ENCODE measurements around the gene NHSL2.
"Not testable (repeated sequence)": the region's sequence is repeated elsewhere in the genome, so short reads cannot be mapped to it uniquely, and the experiment has no call there.

NHSL2 gene

DNA sequence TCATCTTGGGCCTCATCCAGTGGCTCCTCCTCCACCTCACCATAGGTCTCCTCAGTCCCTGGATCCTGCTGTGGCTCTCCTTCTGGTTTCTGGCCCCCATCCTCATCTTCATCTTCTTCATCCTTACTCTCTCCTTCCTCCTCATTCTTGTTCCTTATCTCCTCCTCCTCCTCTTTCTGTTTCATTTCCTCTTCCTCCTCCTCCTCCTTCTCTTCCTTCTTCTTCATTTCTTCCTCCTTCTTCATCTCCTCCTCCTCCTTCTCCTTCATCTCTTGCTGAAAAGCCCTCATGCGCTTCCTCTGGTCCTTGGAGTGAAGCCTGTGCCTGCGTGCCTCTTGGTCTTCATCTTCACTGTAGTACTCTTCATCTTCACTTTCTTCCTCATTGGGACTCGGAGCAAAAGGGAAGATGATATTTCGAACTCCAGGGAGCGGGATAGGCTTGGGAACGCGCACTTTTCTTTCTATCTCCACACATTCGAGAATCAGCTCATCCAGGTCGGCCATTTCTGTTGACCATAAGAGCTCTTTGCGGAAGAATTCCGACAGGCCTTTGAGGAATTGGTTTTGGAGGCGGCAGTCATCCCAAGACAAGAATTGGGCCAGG is 219.6 kb downstream of the NHSL2 start:
- no peak for DNase-seq (ENCODE audit: low spot score)

DNA sequence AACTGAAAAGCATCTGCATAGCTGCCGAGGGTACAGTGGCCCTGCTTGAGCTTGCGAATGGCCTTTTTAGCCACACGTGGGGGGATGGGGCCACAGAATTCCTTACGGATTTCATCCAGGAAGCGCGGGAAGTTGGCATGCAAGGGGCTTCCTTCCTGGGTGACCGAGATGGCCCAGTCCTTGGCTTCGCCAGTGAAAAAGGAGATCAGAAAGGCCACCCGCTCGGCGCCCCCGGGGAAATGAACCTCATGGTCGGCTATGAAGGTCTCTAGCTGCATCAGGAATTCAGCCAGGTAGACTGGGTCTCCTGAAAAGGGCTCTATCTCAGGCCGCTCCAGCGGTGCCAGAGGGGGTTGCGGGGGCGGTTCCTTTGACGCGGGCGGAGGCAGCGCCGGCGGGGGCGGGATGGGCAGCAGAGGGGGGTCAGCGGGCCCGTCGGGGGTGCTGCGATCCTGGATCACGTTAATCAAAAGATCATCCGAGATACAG is 220.2 kb downstream of the NHSL2 start:
- peak; percentile 9 for DNase-seq (ENCODE audit: low spot score)

DNA sequence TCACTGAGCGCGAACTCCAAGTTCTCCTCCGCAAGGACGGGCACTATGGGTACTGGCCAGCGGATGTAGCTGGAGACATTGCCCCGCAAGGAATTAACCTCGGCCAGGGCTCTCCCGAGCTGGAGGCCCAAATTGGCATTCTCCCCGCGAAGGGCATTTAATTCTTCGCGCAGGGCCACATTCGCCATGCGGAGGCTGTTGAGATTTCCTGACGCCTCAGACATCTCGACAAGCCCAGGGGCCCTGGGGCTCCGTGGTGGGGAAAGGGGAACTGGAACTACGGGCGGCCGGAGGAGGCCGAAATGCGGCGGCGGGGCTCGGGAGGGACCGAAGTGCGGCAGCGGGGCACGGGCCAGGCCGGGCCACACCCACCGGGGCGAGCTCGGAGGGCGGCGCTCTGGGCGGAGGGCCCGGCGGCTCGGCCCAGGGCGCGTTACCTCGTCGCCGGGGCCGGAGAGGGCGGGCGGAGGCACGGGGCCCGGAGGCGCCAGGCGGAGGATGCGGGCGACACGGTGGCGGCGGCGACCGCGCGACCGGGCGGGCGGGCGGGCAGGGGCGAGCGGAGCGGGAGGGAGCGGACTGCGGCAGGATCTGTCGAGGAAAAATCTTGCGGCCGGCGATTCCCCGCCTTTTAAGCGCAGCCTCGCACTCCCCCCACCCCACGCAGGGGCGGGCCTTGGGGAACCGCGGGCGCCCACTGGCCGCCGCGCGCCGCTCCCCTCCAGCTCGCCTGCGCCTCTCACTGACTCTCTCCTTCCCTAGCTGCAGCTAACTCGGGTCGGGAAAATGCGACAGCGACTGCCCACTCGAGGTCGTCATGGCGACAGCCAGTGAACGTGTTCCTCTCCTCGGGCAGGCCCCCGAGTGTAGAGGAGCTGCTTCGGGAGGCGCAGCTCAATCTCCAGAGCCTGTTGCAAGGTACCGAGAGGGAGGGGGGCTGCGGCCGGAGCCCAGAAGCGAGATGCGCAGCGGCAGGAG is 221.0 kb downstream of the NHSL2 start, which contains the start of gene RTL5:
Gene RTL5, minus strand, starts transcription at position 599 of the 978 bp plus-strand sequence.
- peak; percentile 91 for DNase-seq (ENCODE audit: low spot score)

DNA sequence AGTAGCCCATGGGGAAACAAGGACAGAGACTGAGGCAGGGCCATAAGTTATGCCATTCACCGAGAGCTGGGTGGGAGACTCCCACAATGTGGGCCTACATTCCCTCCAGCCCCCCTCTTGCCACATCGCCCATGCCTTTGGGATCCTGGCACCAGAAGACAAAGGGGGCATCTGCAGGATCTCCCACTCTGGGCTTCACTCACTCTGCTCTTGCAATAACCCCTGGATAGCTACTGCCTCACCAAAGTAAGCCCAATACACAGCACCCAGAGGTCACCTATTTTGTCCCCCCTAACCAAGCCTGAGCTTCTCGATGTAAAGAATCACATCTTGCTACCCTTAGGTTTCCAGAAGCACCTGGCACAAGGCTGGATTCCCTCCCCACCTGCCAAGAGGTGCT is 221.8 kb downstream of the NHSL2 start:
- DNase-seq (ENCODE audit: low spot score) = no peak

DNA sequence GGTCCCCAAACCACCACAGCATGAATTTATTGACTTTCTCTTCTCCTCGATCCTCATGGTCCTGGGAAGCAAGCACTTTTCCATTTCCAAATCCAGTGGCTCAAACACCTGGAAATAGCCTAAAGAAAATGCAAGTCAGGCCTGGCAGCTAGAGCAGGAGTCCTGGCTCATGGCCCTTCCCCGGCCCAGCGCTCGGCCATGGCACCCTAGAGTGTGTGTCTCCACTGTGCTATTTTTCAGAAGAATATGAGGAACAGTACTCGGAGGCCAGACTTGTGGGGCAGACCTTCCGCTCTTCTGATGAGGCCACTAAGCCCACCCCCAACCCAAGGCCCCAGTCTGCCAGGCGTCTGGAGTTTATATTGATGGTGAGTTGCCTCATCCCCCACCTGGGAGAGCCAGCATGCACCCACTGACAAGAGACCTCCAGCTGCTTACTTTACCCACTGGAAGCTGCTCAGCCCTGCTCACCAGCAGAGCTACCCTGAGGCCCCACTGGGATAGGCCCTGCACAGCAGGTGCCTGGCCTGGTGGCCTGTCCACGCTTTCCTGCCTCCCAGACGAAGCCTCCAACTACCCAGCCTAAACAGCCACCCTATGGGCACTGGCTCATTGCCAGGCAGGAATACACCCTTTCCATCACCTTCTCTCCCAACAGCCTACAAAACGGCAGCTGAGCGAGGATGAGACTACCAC is 223.4 kb downstream of the NHSL2 start:
- no peak for DNase-seq (ENCODE audit: low spot score)

DNA sequence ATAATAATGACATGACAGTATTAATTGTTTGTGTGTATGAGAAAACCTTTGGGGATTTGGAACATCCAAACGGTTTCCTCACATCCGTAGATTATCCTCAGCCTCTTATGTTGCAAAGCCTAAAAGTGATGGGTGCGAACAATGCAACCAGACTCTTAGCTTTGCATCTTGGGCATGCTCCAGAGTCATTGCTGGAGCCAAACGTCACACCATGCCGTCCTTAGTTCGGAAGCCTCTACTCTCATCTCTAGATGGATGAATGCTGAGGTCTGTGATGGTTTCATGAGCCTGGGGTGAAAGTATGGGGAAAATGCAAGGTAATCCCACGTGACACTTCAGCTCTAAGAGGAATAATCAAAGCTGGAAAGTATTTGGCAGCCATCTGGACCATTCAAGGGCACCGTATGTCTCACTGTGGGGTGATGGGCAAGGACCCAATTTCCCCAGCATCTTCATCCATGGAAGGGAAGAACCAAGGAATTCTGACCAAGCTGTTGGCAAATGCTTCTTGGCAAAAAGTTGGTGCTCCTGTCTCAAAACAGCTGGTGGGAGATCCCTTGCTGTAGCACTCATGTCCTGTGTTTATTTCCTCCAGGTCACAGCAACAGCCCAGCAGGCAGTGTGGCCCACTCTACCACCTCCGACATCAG is 227.3 kb downstream of the NHSL2 start:
- no peak for DNase-seq (ENCODE audit: low spot score)

DNA sequence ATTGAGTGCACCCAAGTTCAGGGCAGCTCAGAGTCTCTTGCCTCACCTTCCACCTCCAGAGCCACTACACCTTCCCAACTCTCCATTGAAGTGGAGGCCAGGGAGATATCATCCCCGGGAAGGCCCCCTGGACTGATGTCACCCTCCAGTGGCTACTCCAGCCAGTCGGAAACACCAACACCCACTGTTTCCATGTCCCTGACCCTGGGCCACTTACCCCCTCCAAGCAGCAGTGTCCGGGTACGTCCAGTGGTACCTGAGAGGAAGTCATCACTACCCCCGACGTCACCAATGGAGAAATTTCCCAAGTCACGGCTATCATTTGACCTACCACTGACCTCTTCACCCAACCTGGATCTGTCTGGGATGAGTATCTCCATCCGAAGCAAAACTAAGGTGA is 228.9 kb downstream of the NHSL2 start:
- no peak for DNase-seq (ENCODE audit: low spot score)

DNA sequence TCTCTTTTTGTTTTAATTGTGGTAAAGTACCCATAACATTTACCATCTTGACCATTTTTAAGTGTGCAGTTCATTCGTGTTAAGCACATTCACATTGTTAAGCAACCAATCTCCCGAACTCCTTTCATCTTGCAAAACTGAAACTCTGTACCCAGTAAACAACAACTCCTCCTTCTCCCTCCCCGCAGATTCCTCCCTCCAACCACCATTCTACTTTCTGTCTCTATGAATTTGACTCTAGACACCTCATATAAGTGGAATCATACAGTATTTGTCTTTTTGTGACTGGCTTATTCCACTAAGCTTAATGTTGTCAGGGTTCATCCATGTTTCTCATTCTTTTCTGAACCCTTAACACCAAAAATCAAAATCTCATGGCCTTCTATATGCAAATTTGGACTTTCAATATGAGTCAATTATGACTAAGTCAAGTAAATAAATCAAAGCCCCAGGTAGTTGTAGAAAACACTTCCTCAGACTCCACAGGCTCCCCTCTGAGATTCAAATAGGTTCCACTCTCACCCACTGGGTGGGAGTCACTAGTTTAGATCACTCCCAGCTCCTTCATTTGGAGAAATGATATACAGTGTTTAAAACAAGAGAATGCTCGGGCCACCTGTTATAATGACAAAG is 230.8 kb downstream of the NHSL2 start:
- DNase-seq (ENCODE audit: low spot score) = no peak

DNA sequence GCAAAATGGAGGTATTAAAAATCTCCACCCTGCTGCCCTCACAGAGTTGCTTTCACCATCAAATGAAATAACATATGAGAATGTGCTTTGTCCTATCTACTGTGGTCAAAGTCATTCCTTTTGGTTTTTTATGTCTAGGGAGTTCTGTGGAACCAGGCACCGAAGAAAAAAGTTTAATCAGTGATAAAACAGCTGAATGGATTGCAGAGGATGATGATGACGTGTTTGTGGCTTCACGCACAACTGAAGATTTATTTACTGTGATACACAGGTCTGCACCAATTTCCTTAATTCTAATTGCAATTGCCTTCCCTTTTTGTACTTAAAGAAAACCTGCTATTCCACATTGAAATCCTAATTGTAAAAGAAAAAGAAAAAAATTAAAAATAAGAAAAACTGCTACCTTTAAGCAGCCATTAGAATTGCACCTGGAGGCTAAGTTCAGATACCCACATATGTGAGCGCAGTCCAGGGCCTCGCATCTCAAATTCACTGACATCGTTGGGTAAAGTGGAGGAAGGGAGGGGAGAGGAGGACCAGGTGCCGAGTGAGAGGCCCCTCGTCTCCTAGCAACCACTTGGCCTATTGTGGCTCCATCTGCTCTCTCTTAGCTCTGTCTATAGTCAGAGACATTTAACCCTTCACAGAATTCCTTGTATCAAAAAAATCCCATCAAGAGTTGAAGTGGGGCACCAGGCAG is 231.6 kb downstream of the NHSL2 start:
- DNase-seq (ENCODE audit: low spot score) = no peak

DNA sequence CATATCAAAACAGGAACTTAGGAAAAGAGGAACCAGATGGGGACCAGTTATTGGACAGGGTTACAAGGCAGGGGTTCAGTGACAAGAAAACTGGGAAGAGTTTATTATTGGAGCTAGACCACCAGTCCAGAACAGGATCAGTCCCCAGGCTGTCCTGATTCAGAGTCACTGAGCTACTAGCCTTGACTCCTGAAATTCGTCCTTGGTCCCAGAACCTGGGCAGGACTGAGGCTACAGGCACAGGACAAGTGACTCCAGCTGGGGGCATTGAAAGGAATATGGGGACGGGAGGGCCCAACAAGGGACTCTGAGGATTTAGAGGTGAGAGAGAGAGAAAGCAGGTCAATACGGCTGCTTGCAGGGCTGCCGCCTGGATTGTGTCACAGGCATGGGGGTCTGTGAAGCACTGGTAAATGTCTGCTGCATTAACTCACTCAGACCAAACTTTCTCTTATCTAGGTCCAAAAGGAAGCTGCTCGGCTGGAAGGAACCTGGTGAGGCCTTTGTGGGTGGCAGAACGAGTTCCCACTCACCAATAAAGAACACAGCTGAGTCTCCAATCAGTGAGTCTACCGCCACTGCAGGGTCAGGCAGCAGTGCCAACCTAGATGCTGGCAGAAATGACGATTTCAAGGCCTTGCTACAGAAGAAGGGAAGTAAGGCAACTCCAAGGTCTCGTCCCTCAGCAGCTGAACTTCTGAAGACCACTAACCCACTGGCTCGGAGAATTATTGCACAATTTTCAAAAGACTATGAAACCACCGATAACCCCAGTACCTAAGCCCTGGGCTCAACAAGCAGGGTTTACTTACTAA is 232.4 kb downstream of the NHSL2 start:
- no peak for DNase-seq (ENCODE audit: low spot score)

DNA sequence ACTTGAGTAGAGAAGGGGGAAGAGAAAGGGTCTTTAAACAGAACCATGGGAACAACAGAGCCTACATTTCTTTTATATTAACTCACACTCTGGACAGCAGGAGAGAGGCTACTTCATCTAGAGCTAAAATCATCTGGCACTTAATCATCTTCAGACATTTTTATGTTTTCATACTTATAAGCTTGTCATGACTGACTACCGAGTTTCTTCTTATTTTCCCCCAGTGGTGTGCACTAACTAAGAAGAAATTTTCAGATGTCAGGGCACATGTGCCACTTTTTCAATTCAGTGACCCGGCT is 232.9 kb downstream of the NHSL2 start:
- DNase-seq (ENCODE audit: low spot score) = no peak

DNA sequence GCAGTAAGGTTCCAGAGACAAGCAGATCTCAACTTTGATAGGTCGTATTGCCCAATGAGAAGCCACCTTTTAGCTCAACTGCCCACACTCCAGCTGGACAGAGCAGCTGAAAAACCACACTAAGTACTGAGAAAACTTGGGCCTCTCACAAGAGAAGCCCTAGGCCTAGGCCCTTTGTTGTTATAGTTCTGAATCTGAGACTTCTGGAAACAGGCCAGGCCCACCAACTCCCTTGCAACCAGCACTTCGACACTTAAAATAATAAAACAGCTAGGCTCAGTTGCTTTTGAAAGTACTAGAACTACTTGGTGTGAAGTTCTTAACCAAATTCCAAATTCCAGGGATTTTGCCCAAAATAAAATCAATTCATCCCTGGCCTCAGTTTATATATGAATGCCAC is 234.5 kb downstream of the NHSL2 start:
- DNase-seq (ENCODE audit: low spot score) = no peak

DNA sequence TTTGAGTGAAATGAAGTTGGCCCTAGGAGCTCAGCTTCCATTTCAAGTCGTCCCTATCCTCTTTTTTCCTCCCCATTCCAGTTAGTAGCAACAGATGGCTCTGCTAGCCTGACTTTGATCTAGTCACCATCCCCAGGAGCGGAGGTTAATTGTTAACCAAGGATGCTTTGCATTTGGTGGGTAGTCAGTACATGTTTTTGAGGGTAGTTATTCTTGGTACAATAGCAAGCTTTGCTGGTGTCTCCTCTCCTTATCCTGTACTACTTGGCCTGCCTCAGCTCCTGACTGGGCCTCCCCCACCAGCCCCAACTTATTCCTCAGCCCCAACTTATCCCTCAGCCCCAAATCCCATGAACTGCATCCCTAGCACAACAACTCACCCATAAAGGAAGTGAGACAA is 235.9 kb downstream of the NHSL2 start:
- DNase-seq (ENCODE audit: low spot score) = no peak

DNA sequence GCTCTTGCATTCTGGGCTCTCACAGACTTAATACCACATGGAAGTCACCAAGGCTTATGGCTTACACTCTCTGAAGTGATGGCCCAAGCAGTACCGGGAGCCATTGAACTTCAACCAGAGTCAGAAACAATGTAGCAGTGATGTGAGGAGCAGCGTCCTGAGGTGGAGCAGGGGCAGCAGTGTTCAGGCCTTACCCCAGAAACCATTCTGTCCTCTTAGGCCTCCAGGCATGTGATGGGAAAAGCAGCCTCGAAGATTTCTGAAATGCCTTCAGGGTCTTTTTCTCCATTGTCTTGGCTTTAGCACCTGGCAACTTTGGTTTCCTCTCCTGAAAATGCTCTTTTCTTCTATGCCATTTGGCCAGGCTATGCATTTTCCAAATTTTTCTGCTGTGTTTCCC is 248.1 kb downstream of the NHSL2 start:
- DNase-seq (ENCODE audit: low spot score) = no peak

DNA sequence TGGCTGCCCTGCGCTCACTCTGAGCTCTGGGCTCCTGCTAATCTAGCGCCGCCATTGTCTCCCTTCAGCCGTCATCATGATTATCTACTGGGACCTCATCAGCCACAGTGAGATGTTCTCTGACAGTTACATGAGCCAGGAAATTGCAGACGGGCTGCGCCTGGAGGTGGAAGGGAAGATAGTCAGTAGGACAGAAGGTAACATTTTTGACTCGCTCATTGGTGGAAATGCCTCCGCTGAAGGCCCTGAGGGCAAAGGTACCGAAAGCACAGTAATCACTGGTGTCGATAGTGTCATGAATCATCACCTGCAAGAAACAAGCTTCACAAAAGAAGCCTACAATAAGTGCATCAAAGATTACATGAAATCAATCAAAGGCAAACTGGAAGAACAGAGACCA is 249.1 kb downstream of the NHSL2 start:
- no peak for DNase-seq (ENCODE audit: low spot score)

DNA sequence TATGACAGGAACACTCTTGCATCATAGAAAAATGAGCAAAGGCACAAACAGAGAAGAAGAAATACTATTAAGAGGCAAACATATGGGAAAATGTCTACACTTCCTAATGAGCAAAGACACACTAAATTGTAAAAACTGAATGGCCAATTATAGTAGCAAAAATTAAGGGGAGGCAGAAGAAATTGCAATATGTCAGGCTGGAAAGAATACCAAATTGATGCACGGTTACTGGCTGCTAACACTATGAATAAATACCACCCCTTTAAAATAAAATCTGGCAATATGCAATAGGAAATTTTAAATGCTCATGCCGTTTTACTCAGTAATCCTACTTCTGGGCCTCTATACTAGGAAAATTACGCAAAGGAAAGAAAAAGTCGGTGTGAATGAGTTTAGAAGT is 254.9 kb downstream of the NHSL2 start:
- DNase-seq (ENCODE audit: low spot score) = no peak

DNA sequence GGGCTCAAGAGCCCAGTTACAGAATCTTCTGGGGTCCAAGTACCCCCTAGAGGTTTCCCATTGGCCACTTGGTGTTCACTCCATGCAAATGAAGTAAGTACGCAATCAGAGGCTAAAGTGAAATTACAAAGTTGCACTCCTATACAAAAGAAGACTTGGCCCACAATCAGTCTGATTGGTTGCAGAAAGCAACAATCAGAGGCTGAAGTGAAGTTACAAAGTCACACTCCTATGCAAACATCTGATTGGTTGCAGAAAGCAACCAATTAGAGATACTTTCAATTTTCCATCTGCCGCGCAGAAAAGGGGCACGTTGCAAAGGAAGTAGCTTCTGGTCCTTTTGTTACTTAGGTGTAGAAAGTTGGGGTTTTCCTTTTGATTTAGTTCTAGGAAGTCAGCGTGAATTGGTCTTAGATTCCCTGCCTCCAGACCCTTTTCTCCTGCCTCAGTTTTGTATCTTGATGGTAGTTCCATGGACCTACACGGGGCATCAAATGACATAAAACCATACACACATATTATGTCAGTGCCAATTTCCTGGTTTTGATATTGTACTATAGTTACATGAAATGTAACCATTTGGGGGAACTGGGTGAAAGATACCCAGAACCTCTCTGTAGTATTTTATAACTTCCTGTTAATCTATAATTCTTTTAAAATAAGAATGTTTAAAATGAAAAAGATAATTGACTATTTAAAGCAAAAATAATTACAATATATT is 258.5 kb downstream of the NHSL2 start:
- DNase-seq (ENCODE audit: low spot score) = no peak

DNA sequence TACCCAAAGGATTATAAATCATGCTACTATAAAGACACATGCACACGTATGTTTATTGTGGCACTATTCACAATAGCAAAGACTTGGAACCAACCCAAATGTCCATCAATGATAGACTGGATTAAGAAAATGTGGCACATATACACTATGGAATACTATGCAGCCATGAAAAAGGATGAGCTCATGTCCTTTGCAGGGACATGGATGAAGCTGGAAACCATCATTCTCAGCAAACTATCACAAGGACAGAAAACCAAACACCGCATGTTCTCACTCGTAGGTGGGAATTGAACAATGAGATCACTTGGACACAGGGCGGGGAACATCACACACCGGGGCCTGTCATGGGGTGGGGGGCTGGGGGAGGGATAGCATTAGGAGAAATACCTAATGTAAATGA is 265.6 kb downstream of the NHSL2 start:
- not testable (repeated sequence) for DNase-seq (ENCODE audit: low spot score)

DNA sequence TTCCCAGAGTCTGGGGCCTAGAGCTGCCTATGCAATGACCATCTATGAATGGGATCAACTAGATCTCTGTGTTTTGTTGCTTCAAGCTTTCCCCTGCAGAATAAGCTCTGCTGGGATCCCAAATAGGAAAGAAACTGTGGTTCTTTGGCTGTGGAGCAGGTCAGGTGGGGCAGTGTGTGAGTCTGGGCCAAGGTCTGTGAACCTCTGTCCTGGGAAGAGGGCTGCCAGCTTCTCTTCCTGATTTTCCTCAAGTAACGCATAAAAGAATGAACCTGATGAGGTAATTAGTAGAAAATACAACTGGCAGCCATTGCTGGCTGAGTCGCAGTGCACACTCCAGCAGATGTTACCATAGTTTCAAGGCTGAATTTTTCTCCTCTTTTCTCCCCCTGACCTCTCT is 266.3 kb downstream of the NHSL2 start:
- DNase-seq (ENCODE audit: low spot score) = no peak

DNA sequence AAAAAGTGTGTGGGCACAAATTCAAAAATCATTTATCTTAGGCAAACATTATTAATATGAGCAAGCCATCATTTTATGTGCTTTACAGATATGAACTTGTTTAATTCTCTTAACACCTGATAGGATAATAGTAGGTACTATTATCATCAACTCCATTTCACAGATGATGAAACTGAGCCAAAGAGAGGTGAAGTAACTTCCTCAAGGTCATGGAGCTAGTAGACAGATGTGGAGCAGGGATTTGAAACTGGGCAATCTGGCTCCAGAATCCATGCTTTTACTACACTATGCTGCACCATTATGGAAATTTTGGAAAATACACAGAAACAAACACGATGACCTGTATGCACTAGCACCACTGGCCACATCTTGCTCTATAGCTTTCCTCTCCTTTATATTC is 269.9 kb downstream of the NHSL2 start:
- no peak for DNase-seq (ENCODE audit: low spot score)
